HG02678 (cell line): Measurements from ENCODE around the gene SLC41A3.
"Not testable (repeated sequence)": the region's sequence is repeated elsewhere in the genome, so short reads cannot be mapped to it uniquely, and the experiment has no call there.

ENCODE experiments used
- ATAC-seq: cut with Tn5 transposase; IDR thresholded peaks from one replicate; pipeline ENCODE4 v1.9.1; 2021; ENCODE audit warnings: mild to moderate bottlenecking, moderate library complexity; ENCODE audit not compliant: unreplicated experiment

SLC41A3 gene

DNA sequence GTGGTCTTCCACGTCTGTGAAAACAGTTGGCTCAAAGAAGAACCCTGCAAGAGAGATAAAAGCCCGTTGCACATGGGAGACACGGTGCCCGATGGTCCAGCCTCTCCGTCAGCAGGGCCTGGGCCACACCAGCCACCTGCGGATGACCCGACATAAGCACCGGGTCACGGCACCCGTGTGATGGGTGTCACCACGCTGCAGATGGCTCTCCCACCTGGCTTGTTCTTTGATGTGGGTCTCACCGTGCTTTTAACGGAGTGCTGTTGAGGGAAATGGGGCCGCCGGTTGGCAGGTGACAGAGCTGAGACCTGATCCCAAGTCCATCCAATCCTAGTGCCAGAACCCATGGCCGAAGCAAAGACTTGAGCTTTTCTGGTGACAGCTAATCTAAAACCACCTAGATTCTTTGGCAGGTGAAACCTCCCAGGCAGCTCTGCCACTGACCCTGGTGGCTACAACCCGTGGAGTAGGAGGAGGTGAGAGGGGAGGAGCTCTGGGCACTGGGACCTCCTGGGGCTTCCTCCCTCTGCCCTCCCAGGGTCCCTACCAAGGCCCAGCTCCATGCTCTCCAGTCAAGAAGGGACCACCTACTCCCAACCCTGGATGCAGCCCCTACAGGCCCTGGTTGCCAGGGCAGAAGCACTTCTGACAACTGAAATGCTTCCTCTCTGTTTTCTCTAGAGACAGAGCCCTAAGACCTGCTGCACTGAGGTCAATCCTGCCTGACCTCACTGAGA lies 23.4 kb upstream of the SLC41A3 start:
- no peak for ATAC-seq

DNA sequence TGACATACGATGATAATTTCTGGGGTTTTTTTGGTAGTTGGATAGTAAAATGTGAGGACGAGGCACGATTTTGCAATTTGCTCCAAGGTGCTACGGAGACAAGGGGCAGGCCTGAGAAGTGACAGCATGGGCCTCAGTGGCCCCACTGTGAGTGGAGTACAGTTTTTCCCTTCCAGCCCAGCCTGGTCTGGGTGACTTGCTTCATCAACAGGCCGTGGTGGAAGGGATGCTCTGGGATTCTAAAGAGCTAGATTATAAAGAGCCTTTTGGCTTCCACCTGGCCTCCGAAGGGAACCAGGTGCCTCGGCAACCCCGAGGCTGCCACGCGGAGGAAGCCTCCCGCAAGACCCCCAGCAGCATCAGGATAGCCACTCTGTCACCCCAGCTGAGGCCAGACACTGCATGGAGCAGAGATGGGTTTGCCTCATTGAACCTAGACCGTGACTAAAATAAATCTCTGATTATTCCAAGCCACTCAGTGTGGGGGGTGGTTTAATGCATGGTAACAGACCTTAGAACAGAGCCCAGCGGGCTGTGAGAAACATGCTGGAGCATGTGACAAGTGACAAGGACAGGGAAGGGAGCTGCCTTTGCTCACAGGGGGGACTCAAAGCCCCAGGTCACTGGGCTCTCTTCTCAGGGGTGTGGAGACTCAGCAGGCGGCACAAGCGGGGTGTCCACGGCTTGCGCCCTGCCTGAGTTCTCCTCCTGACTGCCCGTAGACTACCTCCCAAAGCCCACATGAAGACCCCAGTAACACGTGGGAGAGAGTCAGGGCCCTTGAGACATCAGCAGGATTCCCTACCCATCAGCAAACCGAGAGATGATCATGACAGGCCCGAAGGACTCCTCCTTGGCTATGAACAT lies 22.6 kb upstream of the SLC41A3 start:
- ATAC-seq, result no peak

DNA sequence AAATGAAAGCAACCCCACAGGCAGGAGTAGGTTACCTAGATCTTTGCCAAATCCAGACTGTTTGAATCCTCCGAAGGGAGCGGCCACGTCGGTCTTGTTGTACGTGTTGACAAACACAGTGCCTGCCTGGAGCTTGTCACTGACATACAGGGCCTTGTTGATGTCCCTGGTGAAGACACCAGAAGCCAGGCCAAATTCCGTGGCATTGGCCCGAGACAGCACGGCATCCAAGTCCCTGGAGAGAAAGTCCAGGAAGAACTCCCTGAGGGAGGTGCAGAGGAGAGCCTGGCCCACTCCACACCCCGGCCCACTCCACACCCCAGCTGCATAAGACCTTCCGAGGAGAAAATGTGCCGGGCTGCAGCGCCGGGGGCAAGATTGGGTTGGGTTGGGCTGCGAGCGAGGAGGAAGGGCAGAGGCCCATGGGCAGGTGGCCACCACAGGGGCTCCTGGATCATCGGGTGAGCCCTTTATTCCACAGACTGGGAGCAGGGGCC lies 21.8 kb upstream of the SLC41A3 start:
- no peak for ATAC-seq

DNA sequence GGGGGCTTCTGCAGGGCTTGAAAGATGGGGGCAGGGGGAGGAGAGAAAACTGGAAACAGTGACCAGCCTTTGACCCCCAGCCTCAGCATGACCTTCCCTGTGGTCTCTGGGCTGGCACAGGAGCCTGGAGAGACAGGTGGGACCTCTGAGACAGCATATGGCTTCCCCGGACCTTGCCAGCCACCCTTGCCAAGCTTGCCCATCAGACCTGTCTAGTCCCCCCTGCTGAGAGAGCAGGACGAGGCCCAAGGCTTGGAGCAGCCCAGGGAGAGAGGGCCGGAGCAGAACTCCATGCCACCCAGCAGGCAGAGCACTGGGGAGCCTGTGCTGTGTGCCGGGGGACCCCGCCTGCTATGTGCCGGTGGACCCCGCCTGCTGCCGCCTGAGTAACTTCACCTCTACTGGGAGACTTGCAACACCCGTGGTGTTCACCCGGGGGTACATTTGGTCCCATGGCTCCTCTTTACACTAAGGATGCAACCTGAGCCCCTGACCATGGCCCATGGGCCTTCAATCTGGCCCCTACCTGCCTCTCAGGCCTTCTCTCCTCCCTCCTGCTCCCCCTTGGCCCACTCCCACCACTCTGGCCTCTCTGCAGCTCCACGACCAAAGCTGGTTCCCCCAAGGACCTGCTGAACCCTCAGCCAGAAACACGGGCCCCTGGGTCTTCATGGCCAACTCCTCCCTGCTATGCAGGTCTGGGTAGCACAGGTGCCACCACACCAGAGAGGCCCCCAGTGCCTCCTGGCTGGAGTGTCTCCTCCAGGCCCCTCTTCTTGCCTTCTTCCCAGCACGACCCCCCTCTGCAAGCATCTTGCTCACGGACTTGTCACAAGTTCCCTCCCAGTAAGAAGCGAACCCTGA lies 21.1 kb upstream of the SLC41A3 start:
- ATAC-seq, result no peak

DNA sequence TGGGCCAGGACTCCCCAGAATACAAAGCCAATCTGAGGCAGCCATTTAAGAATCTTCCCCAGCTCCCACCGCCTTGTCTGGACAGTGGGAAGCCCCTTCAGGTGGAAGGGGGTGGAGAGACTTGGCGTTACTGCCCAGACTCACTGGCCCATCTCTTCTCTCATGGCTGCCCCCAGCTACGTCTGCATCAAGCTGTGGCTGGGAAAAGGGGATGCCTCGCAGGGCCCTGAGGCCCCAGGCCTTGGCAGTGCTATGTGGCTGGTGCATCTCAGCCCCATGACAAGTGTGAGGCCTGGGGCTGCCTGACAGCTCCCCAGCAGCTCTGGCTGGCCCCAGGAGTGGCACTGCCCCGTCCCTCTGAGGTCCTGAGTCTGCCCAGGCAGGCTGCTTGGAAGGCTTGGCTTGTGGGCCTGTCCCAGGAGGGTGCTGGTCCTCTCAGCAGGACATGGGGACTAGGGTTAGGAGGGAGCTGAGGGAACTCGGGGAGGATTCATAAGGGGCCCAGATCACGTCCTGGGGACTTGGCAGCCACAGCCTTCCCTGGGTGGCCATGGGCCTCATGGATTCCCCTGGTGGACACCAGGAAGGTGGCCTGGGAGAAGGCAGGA lies 20.2 kb upstream of the SLC41A3 start:
- ATAC-seq, result no peak

DNA sequence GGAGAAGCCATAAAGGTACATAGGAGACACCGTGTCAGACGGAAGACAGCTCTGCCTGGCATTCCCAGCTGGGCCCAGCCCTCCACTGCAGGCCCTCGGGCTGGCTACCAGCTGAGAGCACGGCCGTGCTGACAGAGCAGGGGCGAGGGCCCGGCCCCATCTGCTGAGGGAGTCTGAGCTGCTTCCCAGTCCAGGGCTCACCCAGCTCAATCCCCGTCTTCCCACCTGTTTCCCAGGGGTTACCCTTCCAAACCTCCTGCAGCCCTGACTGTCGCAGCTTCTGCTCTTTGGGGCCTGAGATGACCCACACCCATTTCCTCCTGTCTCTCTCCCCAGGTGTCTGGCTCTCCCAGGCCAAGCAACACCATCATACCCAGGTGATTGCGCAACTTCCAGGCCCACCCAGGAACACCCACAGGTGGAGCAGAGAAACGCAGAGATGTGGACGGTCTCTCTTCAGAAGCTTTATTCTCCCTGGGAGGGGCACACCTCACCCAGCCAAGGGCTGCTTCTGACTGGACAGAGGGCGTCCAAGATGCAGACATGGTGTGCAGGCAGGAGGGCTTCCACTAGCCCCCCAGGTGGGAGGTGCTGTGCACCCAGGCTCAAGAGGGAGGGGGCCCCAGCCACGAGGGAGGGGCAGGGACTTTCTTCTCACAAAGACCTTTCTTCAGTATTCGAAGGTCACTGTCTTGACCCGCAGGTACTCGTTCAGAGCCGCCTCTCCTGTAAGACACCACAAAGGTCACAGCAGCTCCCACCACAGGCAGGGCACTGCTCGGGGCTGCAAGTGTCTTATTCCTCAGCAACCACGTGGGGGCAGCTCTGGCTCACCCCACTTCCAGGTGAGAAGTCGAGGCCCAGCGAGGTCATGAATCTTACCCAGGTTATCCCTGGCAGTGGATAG lies 19.4 kb upstream of the SLC41A3 start:
- no peak for ATAC-seq

DNA sequence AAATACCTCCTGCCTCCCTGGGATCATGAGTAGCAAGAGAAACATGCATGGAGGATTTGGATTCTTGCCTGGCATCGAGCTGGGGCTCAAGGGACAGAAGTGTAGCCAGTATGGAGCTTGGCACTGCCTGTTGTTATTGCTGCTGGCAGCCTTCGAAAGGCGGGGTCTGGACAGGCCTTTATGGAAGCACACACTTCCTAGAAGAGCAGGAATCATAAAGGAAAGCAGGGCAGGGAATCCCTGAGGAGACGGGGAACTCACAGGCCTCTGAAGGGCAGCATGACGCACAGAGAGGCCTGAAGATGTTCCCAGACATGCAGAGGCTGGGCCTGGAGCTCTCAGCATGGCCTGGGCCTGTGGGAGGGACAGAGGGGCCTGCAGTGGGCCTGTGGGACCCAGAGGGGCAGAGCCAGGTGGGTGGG lies 18.6 kb upstream of the SLC41A3 start:
- ATAC-seq, result no peak

DNA sequence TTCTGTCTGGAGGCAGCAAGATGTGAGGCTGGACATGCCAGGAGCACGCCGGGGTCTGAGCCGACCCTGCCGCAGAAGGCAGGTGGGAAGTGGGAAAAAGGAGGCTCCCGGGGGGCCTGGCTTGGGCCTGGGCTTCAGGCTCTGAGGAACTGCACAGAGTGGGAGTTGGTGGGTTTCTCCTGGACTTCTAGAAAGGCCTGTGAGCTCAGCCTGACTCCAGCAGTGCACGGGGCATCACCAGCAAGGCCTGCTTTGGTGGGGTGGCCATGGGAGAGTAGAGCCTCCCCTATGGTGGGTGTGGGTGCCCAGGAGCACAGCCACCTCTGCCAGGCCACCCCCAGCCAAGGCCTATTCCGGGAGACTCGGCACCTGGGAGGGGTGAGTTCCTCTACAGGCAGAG lies 18.1 kb upstream of the SLC41A3 start:
- ATAC-seq, result no peak

DNA sequence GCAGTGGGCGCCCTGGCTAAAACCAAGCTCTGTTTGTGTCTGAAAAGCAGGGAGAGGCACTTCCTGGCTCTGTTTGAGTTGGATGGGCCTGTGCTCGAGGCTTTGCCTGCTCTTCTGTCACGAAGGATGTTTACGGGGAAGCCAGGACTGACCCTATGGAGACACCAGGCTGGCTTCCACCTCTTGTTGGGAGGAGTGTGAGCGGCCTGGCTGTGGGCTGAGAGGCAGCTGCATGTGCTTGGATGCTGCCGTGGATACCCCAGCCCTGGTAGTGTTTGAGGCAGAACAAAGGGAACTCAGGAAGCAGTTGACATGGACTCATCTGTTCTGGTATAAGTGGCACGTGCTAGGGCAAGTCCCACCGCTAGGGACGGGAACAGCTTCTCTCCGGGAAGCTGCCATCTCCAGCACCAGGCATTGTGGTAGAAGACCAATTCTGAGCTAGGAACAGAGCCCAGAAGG lies 17.6 kb upstream of the SLC41A3 start:
- no peak for ATAC-seq

DNA sequence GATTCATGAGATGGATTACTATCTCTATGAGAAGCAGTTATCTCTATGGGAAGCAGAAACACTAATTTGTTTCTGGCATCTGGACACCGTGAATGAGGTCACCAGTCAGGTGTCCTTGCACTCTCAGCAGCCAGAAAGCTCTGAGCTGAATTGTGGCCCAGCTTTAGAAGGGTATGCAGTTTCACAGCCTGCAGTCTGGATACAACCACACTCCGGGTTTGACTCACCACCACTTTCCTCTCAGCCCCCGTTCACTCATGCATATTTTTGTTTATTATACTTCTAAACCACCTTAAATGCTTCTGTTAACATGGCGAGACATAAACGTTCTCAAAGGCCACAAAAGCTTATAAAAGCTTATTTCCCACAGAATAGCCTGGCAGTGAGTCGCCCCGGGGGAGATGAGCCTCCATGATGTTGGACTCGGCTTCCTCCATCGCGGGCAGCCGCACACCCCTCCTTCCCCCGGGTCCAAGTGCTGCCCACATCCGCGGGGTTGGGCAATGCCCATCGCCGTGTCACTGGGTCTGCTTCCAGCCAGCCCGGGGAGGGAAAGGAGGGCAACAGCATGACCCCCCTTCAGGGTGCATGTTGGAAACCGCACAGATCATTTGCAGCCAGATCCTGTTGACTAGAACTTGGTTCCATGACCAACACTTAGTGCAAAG lies 16.8 kb upstream of the SLC41A3 start:
- ATAC-seq, result no peak

DNA sequence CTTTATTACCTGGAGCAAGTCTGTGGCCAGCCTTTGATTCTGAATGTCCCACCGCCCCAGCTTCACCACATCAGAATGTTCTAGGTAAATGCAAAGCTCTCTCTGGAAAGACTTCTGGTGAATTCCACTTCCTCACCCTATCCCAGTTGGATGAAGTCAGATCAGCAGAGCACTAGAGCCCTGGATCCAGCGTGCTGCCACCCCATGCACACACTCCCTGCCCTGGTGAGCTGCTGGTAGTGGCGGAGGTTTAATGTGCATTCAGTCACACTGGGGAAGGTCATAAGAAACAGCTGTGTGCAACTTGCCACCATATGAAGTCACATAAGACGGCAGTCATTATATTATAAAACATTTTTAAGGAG lies 16.3 kb upstream of the SLC41A3 start:
- no peak for ATAC-seq

DNA sequence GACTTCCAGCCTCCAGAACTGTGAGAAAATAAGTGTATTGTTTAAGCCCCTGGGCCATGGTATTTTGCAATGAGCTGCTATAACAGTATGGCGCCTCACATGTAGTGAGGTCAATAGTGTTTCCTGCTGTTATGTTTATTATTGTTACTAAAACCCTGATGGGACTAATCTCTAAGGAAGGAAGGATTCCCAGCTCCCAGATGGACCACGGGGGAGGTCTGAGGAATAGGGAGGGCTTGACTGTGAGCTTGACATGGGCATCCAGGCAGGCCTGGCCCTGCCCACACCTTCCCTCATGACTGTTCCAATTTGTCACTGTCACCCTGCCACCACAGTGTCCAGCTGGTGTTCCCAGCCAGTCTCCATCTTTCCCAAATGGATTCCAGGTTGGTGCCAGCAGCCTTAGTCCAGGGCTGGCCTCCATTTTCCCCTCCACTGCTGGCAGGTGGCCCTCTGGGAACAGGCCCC lies 14.5 kb upstream of the SLC41A3 start:
- no peak for ATAC-seq

DNA sequence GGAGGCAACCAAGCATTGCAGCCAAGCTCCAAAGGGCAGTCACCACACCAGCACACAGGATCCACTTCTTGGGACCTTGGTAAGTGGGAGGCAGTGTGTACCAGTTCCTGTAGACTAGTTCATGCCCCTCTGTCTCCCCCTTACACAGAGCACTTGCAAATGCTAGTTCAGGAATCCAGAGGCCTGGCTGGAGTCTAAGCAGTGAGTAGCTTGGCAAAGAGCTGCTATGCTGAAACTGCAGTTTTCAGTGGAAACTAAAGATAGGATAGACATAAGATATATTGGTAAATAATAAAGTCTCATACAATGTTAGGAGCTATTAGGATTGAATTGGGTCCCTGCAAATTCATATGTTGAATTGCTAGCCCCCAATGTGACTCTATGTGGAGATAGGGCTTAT lies 13.9 kb upstream of the SLC41A3 start:
- no peak for ATAC-seq

DNA sequence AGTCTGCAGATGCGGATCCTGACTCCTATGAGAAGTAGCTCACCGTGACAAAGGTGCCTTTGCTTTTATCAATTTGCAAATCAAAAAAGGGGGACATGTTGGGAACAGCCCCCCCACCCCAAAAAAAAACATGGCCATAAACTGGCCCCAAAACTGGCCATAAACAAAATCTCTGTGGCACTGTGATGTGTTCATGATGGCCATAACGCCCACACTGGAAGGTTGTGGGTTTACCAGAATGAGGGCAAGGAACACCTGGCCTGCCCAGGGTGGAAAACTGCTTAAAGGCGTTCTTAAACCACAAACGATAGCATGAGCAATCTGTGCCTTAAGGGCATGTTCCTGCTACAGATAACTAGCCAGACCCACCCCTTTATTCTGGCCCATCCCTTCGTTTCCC lies 12.3 kb upstream of the SLC41A3 start:
- not testable (repeated sequence) for ATAC-seq

DNA sequence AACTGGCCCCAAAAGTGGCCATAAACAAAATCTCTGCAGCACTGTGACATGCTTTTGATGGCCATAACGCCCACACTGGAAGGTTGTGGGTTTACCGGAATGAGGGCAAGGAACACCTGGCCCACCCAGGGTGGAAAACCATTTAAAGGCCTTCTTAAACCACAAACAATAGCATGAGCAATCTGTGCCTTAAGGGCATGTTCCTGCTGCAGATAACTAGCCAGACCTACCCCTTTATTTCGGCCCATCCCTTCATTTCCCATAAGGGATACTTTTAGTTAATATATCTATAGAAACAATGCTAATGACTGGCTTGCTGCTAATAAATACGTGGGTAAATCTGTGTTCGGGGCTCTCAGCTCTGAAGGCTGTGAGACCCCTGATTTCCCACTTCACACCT lies 8.2 kb upstream of the SLC41A3 start:
- not testable (repeated sequence) for ATAC-seq

DNA sequence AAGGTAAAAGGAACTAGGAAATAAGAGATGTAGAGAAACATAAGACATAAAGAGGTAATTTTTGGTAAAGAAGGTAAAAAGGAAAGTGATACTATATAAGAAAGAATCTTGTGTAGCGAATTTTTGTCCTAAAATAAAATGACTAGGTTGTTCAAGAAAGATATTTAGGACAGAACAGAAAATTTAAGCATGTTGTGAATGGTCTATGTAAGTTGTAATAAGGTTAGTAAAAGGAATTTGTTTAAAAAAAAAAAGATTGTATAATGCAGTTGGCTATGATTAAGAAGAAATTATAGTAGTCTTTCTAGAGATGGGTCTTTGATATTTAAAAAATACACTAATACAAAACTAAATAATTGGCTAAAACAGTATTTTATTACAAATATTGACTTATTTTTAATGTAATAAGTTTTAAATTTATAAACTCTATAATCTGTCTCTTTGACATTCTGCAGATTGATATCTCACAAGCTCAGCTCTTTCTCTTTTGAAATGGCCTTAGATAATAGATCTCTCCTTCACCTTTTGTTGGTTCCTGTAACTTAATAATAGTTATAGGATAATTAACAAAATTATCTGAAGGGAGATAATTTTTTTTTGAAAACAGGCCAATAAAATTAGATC lies 3.7 kb upstream of the SLC41A3 start:
- ATAC-seq, result no peak

DNA sequence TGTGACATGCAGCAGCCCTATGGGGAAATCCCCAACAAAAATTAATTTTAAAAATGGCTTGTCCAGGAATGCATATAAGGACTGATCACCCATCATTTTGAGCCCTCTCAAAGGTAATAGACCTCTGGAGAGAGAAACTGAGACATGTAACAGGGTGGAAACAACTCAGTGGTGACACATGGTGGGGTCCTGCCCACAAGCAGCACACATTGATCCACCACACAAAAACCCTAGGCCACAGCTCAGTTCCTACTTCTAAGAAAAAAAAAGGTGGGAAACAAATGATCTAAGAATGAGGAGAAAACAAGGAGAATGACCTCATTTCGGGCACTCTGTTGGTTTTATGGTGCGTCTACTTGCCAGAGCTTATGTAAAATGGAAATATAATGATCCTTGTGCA lies 1.9 kb upstream of the SLC41A3 start:
- ATAC-seq, result no peak

DNA sequence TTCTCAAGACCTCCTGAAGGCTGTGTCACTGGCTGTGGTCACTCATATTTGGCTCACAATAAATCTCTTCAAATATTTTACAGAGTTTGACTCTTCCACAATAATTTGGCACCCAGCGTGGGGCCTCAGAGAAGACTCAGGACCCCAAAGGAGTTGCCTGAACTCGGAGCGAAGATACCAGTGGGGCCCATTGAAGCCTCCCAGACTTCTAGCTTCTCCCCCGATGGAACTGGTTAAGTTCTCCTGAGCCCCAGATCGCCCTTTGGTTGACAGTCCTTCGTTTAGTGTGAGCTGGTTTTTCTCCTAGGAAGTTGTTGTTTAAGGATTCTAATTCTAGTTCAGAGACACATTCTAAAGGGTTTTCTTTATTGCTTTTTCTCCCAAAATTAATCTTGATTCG lies 1.4 kb upstream of the SLC41A3 start:
- ATAC-seq, result no peak

DNA sequence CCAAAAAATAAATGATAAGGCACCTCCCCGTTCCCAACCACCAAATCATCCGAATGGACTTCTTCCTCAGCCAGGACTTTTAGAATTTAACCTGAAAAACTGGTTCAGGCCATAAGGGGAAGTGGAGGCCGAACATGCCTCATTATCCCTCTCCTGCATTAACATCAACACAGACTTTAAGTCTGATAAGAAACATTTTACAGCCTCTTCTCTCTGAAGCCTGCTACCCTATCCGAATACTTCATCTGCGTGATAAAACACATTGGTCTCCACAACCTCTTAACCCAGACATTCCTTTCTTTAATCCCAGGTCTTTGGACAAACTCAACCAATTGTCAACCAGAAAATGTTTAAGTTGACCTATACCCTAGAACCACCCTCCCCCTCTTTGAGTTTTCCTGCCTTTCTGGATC lies 850 bp upstream of the SLC41A3 start:
- ATAC-seq, result no peak
